GM18505 (cell line): ENCODE measurements around the gene PHLPP1.
A peak's percentile ranks its signal among the peaks of the same experiment; 100 is the strongest.
"Not testable (repeated sequence)": the region's sequence is repeated elsewhere in the genome, so short reads cannot be mapped to it uniquely, and the experiment has no call there.

Experiments
- ATAC-seq: cut with Tn5 transposase; IDR thresholded peaks from one replicate; pipeline ENCODE4 v1.9.1; 2021; ENCODE audit not compliant: unreplicated experiment
- POLR2A ChIP-seq: IDR thresholded peaks from 4 replicates; pipeline ENCODE4 v1.6.1; 2011; ENCODE audit warnings: borderline replicate concordance; ENCODE audit not compliant: insufficient read depth, insufficient read length; ENCODE audit errors: extremely low read depth

The PHLPP1 gene

DNA sequence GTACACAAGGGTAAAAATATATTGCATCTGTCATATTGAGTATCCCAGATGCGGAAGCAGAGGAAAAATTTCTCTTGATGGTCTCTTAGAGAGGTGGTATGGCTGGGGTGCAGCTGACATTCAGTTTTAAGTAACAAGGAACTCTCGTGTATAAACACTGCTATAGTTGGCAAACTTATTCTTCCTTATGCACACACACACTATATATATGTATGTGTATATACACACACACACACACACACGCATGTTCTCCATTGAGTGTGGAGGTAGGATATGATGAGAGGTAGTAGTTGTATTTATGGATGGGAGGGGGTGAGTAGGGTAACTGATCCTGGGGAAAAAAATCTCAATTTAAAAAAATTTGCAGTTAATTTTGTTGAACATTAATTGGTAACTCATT is 10.6 kb downstream of the PHLPP1 start:
- ATAC-seq: no peak
- no peak for TF ChIP-seq POLR2A

DNA sequence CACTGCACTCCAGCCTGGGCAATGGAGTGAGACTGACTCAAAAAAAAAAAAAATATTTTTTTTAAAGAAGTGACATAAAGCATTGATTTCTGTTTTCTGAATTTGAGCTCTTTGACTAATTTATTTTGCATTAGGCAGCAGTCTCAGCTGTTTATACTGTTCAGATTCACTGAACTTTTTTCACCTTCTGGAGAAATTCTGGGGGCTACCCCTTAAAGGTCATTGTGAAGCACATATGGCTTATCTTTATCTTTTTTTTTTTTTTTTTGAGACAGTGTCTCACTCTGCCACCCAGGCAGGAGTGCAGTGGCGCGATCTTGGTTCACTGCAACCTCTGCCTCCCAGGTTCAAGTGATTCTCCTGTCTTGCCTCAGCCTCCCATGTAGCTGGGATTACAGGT is 12.9 kb downstream of the PHLPP1 start:
- TF ChIP-seq POLR2A: no peak
- ATAC-seq: no peak

DNA sequence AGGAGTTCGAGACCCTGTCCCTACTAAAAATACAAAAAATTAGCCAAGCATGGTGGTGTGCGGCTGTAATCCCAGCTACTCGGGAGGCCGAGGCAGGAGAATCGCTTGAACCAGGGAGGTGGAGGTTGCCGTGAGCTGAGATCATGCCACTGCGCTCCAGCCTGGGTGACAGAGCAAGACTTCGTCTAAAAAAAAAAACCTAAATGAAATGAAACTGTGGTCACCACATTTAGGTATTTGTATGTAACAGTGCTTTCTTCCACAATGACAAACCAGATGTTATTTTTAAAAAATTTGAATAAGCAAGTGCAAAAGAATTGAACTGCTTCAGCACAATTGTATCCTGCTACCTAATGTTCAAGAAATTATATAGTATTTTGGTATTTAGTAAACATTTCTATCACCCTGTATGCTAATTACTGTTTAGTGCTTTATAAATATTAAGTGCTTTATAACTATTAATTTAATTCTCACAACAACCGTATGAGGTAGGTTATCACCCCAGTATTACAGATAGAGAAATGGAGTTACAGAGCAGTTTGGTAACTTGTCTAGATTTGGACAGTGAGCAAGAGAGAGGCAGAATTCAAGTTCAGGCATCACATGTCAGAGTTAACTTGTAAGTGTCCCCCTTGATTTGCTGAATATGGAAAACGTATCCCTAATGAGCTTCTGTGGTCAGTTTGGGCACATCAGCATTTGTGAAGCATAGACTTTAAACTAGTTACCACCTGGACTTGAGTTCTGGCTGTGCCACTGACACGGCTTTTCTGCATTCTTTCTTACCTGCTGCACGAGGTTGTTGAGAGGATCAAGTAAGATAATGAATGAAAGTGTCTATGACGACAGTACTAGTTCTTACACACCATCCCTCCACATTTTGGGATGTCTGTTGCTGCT is 14.4 kb downstream of the PHLPP1 start:
- ATAC-seq: peak; percentile 86

DNA sequence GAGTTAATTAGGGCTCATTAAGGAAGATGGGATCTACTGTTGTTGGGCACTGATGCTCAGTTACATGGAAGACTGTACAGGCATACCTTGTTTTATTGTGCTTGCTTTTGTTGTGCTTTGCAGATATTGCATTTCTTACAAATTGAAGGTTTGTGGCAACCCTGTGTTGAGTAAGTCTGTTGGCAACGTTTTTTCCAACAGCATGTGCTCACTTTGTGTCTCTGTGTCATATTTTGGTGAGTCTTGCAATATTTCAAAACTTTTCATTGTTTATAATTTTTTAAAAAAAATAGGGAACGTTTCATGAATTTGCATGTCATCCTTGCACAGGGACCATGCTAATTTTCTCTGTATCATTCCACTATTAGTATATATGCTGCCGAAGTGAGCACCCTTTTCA is 15.6 kb downstream of the PHLPP1 start:
- no peak for ATAC-seq
- TF ChIP-seq POLR2A: no peak

More for the DNA sequence above, 14.4 kb downstream of the PHLPP1 start:
- no peak for TF ChIP-seq POLR2A

DNA sequence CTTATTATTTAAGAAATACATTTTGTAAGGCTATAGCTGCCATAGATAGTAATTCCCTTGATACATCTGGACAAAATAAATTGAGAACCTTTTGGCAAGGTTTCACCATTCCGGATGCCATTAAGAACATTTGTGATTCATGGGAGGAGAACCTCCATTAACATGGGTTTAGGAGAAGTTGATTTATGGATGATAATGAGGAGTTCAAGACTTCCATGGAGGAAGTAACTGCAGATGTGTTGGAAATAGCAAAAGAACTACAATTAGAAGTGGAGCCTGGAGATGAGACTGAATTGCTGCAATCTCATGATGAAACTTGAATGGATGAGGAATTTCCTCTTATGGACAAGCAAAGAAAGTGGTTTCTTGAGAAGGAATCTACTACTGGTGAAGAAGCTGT is 17.3 kb downstream of the PHLPP1 start:
- ATAC-seq: no peak

DNA sequence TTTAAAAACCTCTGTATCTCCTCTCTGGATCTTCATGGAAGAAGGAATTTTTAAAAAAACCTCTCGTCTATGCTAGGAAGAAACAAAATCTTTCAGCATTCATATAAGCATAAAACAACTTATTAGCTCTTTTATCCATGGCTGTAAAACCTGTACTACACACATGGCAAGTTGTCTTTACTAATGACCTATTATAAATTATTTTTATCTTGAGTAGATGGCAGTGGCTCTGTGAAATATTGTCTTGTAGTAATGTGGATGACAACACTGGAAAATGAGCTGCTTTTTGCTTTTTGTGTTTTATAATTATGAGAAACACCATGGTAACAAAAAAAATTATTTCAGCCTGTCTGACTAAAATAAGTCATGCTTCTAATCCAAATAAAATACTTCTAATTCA is 18.9 kb downstream of the PHLPP1 start:
- TF ChIP-seq POLR2A: no peak
- no peak for ATAC-seq

More for the DNA sequence above, 17.3 kb downstream of the PHLPP1 start:
- no peak for TF ChIP-seq POLR2A

DNA sequence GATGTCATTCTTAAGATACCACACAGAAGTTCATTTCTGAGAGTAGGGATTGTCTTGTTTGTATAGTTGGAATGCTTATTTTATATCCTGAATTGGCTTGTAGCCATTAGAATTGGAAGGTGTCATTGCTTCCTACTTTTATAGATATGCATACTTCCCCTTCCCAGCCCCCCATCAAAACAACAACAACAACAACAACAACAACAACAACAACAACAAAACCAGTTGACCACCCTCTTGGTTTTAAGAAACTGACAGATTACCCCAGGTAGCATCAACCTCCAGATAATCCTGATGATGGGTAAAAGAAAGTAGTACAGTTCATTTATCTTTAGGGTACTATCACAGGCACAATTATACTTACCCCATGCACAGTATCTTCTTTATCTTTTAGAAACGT is 20.0 kb downstream of the PHLPP1 start:
- ATAC-seq: no peak
- TF ChIP-seq POLR2A: no peak

DNA sequence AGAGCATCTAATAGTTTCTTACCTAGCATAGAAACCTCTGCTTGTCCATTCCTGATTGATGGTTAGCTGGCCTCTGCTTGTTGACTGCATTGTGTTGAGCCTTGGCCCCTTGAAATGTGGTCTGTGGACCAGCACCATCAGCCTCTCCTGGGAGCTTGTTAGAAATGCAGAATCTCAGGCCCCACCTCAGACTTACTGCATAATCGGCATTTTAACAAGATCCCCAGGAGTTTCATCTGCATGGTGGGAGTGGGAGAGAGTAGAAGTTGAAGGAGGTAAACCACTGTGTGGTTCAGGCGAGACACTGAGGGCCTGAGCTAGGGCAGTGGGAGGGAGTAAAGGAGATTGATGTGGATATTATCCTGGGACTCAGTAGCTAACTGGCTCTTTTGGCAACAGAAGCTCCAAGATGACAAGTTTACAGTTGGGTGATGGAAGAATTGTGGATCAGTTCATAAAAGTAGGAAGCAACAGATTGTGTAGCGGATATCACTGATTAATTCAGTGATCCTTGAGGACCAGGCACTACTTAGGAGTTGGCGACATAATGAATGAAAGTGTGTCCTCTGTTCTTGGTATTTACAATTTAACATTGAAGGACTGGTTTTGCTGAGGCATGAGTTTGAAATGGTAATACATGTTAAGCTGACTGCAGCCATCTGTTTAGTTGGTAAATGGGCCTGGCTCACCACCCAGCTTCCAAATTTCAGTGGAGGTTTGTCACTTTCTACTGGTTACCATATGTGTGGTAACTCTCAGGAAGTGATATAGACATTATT is 20.9 kb downstream of the PHLPP1 start:
- ATAC-seq: no peak
- TF ChIP-seq POLR2A: no peak

DNA sequence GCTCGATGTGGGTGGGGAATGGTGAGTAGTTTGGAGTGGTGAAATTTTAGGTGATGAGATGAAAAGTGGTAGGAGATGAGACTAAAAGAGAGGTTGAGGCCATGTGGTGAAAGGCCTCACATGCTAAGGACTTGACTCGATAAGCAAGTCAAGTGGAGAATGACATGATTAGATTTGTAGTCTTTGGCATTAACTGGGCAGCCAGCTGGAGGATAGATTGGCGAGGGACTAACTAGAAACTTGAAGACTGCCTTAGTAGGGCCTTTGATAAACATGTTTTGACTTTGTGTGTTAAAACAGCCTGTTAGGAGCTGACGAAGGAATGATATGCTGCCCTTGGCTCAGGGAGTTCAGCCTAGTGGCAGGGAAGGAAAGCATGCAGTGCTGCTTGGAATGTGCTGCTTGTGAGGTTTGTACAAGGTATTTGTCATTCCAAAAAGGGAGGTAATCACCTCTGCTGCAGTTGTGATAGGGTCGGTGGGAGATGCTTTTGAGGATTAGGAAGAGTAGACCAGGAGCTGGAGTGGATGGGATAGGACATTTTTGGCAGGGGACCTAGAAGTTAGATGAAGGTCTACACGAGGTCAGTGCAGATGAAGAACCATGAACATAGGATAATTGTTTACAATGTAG is 22.0 kb downstream of the PHLPP1 start:
- no peak for ATAC-seq
- no peak for TF ChIP-seq POLR2A

DNA sequence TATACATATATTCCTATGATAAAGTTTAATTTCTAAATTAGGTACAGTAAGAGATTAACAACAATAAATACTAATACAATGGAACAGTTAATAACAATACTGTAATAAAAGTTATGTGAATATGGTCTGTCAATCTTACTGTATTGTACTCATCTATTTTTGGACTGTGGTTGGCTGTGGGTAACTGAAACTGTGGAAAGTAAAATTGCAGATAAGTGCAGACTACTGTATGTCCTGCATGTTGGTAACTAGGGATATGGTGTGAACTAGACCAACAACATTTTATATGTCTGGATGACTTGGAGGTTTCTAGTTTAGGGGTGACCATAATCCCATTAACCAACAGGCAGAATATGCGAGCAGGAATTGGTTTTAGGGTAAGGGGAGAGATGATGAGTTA is 23.3 kb downstream of the PHLPP1 start:
- ATAC-seq: no peak
- no peak for TF ChIP-seq POLR2A

DNA sequence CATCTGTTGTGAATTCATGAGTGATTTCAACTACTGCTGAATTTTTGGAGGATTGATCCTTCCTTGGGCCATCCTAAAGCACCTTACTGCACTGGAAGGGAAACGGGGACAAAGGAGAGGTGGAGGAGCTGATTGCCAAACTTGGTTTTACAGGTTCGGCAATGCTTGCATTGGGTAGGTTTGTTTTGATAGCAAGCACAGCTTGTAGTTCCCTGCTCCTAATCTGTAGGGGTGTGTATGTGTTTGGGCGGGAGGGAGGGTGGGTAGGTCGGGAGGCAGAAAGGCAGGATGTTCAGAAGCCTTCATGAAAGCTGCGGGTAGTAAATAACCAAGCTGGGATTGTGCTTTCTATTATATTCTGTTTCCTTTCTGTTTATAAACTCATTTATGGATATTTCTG is 24.6 kb downstream of the PHLPP1 start:
- no peak for TF ChIP-seq POLR2A
- ATAC-seq: no peak

DNA sequence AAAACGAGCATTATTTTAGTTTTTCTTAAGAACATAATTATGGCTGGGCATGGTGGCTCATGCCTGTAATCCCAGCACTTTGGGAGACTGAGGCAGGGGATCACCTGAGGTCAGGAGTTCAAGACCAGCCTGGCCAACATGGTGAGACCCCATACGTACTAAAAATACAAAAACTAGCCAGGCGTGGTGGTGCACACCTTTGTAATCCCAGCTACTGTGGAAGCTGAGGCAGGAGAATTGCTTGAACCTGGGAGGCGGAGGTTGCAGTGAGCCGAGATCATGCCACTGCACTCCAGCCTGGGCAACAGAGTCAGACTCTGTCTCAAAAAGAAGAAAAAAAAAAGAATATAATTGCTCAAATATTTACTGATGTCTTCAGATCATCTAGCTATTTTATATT is 25.3 kb downstream of the PHLPP1 start:
- not testable (repeated sequence) for ATAC-seq

DNA sequence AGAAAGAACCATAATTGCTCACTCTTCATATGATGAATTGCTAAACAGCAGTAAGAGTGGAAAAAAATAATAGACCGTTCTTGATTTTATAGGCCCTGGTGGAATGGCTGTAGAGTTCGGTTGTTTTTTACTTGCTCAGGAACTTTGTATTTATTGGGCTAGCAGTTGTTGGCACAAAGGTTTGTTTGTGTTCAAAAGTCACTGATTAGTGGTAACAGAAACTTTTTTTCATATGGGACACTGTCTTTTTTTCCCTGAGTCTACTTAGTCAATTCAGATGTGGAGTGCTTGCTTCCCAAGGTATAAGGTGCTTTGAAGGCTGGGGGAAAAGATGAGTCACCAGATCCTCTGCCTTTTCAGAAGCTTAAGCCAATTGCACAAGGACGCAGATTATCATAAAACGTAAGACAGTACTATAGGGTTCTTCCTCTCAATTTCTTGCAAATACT is 25.8 kb downstream of the PHLPP1 start:
- no peak for ATAC-seq
- TF ChIP-seq POLR2A: no peak
